Mesendoderm (in vitro differentiated cells): Measurements from ENCODE around the gene ZSCAN10.

ENCODE experiments used
- DNase-seq: peaks from one replicate; pipeline ENCODE4 v3.0.0; 2013
- H2AK5ac ChIP-seq: 2 replicates; pipeline ENCODE4 v1.6.1; 2013; ENCODE audit warnings: low read length, inconsistent platforms
- H2BK120ac ChIP-seq: 2 replicates; pipeline ENCODE4 v1.6.1; 2013; ENCODE audit warnings: low read depth, mild to moderate bottlenecking, low read length, moderate library complexity, mixed read lengths
- H2BK15ac ChIP-seq: replicated peaks from 2 replicates; pipeline ENCODE4 v1.6.1; 2013; ENCODE audit warnings: low read depth, mild to moderate bottlenecking, moderate library complexity
- H2BK5ac ChIP-seq: 2 replicates; pipeline ENCODE4 v1.6.1; 2013; ENCODE audit warnings: low read length, inconsistent platforms
- H3K18ac ChIP-seq: 2 replicates; pipeline ENCODE4 v1.6.1; 2013; ENCODE audit warnings: mild to moderate bottlenecking, low read length, mixed read lengths
- H3K23ac ChIP-seq: one replicate; pipeline ENCODE4 v1.6.1; 2013; ENCODE audit warnings: low read length
- H3K27ac ChIP-seq: 2 replicates; pipeline ENCODE4 v1.5.1; 2013; ENCODE audit warnings: low read depth, mild to moderate bottlenecking, inconsistent platforms, low read length, moderate library complexity
- H3K27me3 ChIP-seq: 2 replicates; pipeline ENCODE4 v1.6.1; 2013; ENCODE audit warnings: low read length, control low read depth, mild to moderate bottlenecking, inconsistent platforms; ENCODE audit not compliant: insufficient read depth, poor library complexity
- H3K36me3 ChIP-seq: 2 replicates; pipeline ENCODE4 v1.6.1; 2013; ENCODE audit warnings: low read length, inconsistent platforms; ENCODE audit not compliant: control insufficient read depth, insufficient read depth
- H3K4ac ChIP-seq: one replicate; pipeline ENCODE4 v1.6.1; 2013; ENCODE audit warnings: low read depth, mild to moderate bottlenecking, low read length, moderate library complexity
- H3K4me1 ChIP-seq: 2 replicates; pipeline ENCODE4 v1.6.1; 2013; ENCODE audit warnings: low read depth, low read length, inconsistent platforms; ENCODE audit not compliant: control insufficient read depth
- H3K4me2 ChIP-seq: 2 replicates; pipeline ENCODE4 v1.6.1; 2013; ENCODE audit warnings: low read length
- H3K4me3 ChIP-seq: 2 replicates; pipeline ENCODE4 v1.5.1; 2013; ENCODE audit warnings: mild to moderate bottlenecking, low read length
- H3K56ac ChIP-seq: one replicate; pipeline ENCODE4 v1.6.1; 2013; ENCODE audit warnings: low read length
- H3K79me1 ChIP-seq: 2 replicates; pipeline ENCODE4 v1.6.1; 2013; ENCODE audit warnings: low read length, inconsistent platforms
- H3K79me2 ChIP-seq: 2 replicates; pipeline ENCODE4 v1.6.1; 2013; ENCODE audit warnings: mild to moderate bottlenecking, low read length; ENCODE audit not compliant: control insufficient read depth, insufficient read depth
- H3K9ac ChIP-seq: 2 replicates; pipeline ENCODE4 v1.6.1; 2013; ENCODE audit warnings: low read length, inconsistent platforms
- H4K5ac ChIP-seq: one replicate; pipeline ENCODE4 v1.6.1; 2013; ENCODE audit warnings: low read length
- H4K8ac ChIP-seq: one replicate; pipeline ENCODE4 v1.6.1; 2013; ENCODE audit warnings: low read depth, mild to moderate bottlenecking, control low read depth, low read length, moderate library complexity
- WGBS: extraction: QIAGEN DNeasy Blood & Tissue Kit; methylation state at CpG from one replicate; pipeline ENCODE4 v1.1.7; 2013; ENCODE audit warnings: low lambda C conversion rate, missing lambda C conversion rate; ENCODE audit not compliant: insufficient coverage; ENCODE audit errors: extremely low coverage; 5-methylcytosine and 5-hydroxymethylcytosine counted together

ZSCAN10 gene

DNA sequence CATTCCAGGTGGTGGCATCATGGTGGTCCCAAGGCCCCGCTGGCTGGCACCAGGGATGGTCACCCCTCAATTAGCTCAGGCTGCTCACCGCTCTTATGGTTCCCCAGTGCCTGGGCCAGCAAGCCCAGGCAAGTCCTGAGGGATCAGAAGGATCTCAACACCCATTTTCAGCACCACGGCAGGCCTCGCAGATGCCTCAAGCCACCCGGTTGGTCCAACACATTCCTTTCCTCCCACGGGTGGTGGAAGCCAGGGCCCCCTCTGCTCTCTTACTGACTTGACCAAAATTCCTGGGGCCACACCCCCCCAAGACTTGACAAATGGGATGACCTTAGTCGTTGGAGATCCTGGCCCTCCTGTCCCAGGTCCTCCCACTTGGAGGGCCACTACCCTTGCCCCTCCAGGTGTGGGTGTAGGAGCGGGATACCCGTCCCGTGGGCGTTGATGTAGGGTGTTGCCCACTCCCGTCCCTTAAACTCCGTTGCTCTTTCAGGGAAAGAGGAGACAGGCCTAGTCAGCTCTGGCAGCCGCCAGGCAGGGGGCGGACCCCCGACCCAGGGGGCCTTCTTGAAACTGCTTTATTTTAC, 19.2 kb upstream of the ZSCAN10 start:
- no peak overlapping the region for H3K23ac ChIP-seq
- H2BK15ac ChIP-seq = no peak overlapping the region
- H3K27ac ChIP-seq = no peak overlapping the region
- H3K9ac ChIP-seq = no peak overlapping the region
- H2BK5ac ChIP-seq = no peak overlapping the region
- H3K4me3 ChIP-seq = no peak overlapping the region
- H4K5ac ChIP-seq = no peak overlapping the region
- no peak overlapping the region for H3K56ac ChIP-seq
- H3K79me2 ChIP-seq = no peaks in the 10 kb centered on the region
- no peak overlapping the region for H3K18ac ChIP-seq
- no peak overlapping the region for H2BK120ac ChIP-seq
- no peak for DNase-seq
- no peaks in the 10 kb centered on the region for H3K79me1 ChIP-seq
- no CpG with 5 or more reads among the region's 16 CpGs for WGBS
- H3K4me2 ChIP-seq = no peak overlapping the region
- H3K4me1 ChIP-seq = no peaks in the 10 kb centered on the region
- no peak overlapping the region for H2AK5ac ChIP-seq
- H3K27me3 ChIP-seq = no peaks in the 10 kb centered on the region
- no peak overlapping the region for H4K8ac ChIP-seq
- H3K36me3 ChIP-seq = peaks cover 3% of the 10 kb centered on the region
- no peak overlapping the region for H3K4ac ChIP-seq

DNA sequence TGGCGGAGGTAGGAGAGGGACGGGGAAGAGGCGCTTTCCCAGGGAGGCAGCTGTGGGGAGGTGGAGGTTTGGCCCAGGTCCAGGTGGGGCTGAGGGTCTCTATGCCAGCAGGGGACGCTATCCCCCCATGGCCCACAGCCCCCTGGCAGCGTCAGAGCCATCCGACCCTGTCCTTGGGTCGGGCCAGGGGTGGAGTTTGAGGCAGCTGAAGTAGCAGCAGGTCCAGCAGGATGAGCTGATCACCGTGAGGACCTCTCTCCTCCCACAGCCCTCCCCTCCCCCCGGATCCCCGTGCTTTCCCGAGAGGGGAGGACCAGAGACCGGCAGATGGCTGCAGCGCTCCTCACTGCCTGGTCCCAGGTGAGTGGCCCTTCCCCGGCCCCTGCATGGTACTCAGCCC, 16.5 kb upstream of the ZSCAN10 start:
- H3K36me3 ChIP-seq = peaks cover 3% of the 10 kb centered on the region
- no CpG with 5 or more reads among the region's 14 CpGs for WGBS
- no peak overlapping the region for H3K27ac ChIP-seq

DNA sequence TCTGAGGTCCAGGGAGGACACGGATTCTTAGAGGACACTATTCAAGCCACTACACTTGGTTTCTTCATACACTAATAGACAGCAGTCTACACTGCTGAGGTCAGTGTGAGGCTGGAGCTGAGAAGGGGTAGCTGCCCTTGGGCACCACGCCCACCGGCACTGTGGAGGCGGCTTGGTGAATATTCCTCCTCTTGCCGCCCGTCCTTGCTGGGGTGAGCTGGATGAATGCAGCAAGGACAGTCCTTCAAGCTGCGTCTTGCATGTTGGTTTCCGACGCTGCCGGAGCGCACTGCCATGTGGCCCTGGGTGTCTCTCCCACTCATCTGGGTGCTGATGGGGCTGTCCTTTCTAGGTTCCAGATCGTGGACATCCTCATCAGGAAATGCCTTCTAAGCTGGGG, 15.9 kb upstream of the ZSCAN10 start:
- Histone ChIP-seq H3K18ac (no peak overlapping the region), H3K27me3 (no peaks in the 10 kb centered on the region), H3K56ac (no peak overlapping the region), H3K79me1 (no peaks in the 10 kb centered on the region), H3K23ac (no peak overlapping the region), H2BK120ac (no peak overlapping the region), H3K27ac (no peak overlapping the region), H4K5ac (no peak overlapping the region), H3K36me3 (peaks cover 3% of the 10 kb centered on the region), H3K4ac (no peak overlapping the region), H4K8ac (no peak overlapping the region), H2AK5ac (no peak overlapping the region), H3K9ac (no peak overlapping the region), H3K79me2 (no peaks in the 10 kb centered on the region), H3K4me2 (no peak overlapping the region), H2BK15ac (no peak overlapping the region), H3K4me1 (no peaks in the 10 kb centered on the region), H2BK5ac (no peak overlapping the region), H3K4me3 (no peak overlapping the region)
- no CpG with 5 or more reads among the region's 12 CpGs for WGBS
- DNase-seq = no peak

More for the DNA sequence above, 16.5 kb upstream of the ZSCAN10 start:
- H2BK15ac ChIP-seq = no peak overlapping the region
- no peak overlapping the region for H3K18ac ChIP-seq
- no peak overlapping the region for H2BK5ac ChIP-seq
- H3K4ac ChIP-seq = no peak overlapping the region
- no peak overlapping the region for H4K8ac ChIP-seq
- no peak overlapping the region for H3K9ac ChIP-seq
- no peaks in the 10 kb centered on the region for H3K79me1 ChIP-seq
- H3K4me2 ChIP-seq = no peak overlapping the region
- no peak overlapping the region for H4K5ac ChIP-seq
- no peak overlapping the region for H2BK120ac ChIP-seq
- no peak overlapping the region for H3K56ac ChIP-seq
- H3K27me3 ChIP-seq = no peaks in the 10 kb centered on the region
- no peak overlapping the region for H2AK5ac ChIP-seq
- H3K4me3 ChIP-seq = no peak overlapping the region
- H3K4me1 ChIP-seq = no peaks in the 10 kb centered on the region
- DNase-seq = no peak
- H3K79me2 ChIP-seq = no peaks in the 10 kb centered on the region
- no peak overlapping the region for H3K23ac ChIP-seq

DNA sequence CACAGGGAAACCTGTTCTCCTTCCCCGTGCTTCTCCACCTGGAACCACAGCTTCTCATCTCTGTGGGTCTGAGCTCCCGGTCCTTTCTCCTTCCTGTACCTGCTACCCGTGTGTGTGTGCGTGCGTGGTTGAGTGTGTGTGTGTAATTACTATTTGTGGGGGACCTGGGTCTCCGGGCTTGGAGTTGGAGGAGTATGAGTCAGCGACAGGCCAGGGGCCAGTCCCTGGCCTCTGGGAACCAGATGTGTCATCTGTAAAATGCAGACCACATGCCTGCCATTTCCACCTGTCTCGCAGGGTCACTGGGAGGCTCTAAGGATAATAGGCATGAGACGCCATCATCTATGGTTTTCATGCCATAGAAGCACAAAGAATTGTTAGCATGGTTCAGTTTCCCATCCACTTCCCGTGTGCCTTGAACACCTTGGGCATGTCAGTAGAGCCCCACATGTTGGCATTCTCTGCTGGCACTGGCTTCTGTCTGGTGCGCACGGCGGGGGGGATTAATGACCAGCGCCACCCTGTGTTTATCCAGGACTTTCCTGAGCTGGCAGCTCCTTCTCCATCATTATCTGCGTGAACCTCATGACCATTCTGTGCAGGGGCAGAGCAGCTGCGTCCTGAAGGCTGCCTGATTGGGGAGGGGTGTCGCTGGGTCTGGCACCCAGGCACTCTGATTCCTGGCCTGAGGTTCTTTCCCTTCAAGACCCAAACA, 14.8 kb upstream of the ZSCAN10 start:
- H2BK120ac ChIP-seq = no peak overlapping the region
- no peak overlapping the region for H3K27ac ChIP-seq
- H3K9ac ChIP-seq = no peak overlapping the region
- no peak overlapping the region for H3K56ac ChIP-seq
- no peak for DNase-seq
- WGBS = no CpG with 5 or more reads among the region's 17 CpGs
- no peak overlapping the region for H2BK5ac ChIP-seq
- H3K4me2 ChIP-seq = no peak overlapping the region
- no peaks in the 10 kb centered on the region for H3K4me1 ChIP-seq
- no peak overlapping the region for H4K8ac ChIP-seq
- H2BK15ac ChIP-seq = no peak overlapping the region
- no peaks in the 10 kb centered on the region for H3K79me2 ChIP-seq
- H3K23ac ChIP-seq = no peak overlapping the region
- no peaks in the 10 kb centered on the region for H3K27me3 ChIP-seq
- H4K5ac ChIP-seq = no peak overlapping the region
- H3K4me3 ChIP-seq = no peak overlapping the region
- no peaks in the 10 kb centered on the region for H3K79me1 ChIP-seq
- H3K36me3 ChIP-seq = no peaks in the 10 kb centered on the region
- no peak overlapping the region for H2AK5ac ChIP-seq
- H3K18ac ChIP-seq = no peak overlapping the region
- H3K4ac ChIP-seq = no peak overlapping the region

DNA sequence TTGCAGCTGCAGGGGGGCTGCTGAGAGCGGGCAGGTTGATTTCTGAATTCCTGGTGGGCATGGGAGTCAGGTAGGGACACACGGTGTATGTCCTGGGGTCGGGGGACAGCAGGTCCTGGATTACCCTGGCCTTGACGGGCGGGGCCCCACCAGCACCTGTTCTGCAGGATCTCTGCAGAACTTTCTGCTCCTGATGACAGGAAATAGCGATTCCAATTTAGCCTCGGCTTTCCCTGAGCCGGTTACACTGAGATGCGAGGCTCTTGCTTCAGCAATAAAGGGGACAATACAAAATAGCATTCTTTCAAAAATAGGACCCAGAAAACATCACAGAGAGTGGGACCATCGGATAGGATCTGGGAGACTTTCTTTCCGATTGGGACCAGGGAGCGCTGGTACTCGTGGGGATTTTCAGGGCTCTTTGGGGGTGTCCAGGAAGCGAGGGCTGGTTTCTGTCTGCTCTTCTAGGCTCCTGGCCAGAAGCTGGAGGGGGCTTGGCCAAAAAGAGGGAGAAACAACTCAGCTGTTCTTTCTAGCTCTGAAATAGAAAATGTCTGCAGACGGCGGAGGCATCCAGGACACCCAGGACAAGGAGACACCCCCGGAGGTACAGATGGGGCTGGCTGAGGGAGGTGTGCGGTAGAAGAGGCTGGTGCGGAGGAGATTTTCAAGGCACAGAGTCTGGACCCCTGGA, 13.9 kb upstream of the ZSCAN10 start:
- peak overlapping the region; percentile 66 for H3K4me3 ChIP-seq
- no peak for DNase-seq

More for the DNA sequence above, 13.9 kb upstream of the ZSCAN10 start:
- H3K27ac ChIP-seq = no peak overlapping the region
- H2AK5ac ChIP-seq = no peak overlapping the region
- no peaks in the 10 kb centered on the region for H3K79me2 ChIP-seq
- H3K9ac ChIP-seq = peak overlapping the region; percentile 80
- H3K36me3 ChIP-seq = no peaks in the 10 kb centered on the region
- no peak overlapping the region for H4K5ac ChIP-seq
- H3K4ac ChIP-seq = no peak overlapping the region
- H2BK120ac ChIP-seq = no peak overlapping the region
- H3K56ac ChIP-seq = peak overlapping the region; percentile 88
- no peak overlapping the region for H3K23ac ChIP-seq
- peak overlapping the region; percentile 88 for H3K4me2 ChIP-seq
- H2BK15ac ChIP-seq = no peak overlapping the region
- no peak overlapping the region for H3K18ac ChIP-seq
- H2BK5ac ChIP-seq = no peak overlapping the region
- H3K27me3 ChIP-seq = no peaks in the 10 kb centered on the region
- no CpG with 5 or more reads among the region's 19 CpGs for WGBS
- no peak overlapping the region for H4K8ac ChIP-seq
- no peaks in the 10 kb centered on the region for H3K4me1 ChIP-seq
- no peaks in the 10 kb centered on the region for H3K79me1 ChIP-seq
